Ovary (tissue), 3 donors: ENCODE results near the gene CDC42BPA.

Experiments
- CTCF ChIP-seq, 3 donors: fragments of 450-650 bp in 2 of 3; fragments of 200-600 bp in 1 of 3; IDR thresholded peaks; one replicate each; pipeline versions ENCODE4 v1.5.1 to v1.8.0; 2016 to 2022; ENCODE audit warnings: antibody characterized with exemption in 3 of 3, mild to moderate bottlenecking in 1 of 3
- EP300 ChIP-seq: sonication (generic); formaldehyde crosslinking; IDR thresholded peaks from one replicate; pipeline ENCODE4 v1.6.1; 2017; ENCODE audit warnings: antibody characterized with exemption
- POLR2A ChIP-seq: fragments of 450-650 bp; IDR thresholded peaks from one replicate; pipeline ENCODE4 v1.6.1; 2017; ENCODE audit warnings: antibody characterized with exemption, mild to moderate bottlenecking, moderate library complexity
- donor health status: DM: no; HTN: no; CAD: no.

GRCh38 chr1:227353186-227353585, 34.9 kb upstream of the CDC42BPA start:
- no peak for TF ChIP-seq POLR2A
- no peak for TF ChIP-seq CTCF (IDR thresholded peaks at IDR 0.05)
- no peak for TF ChIP-seq EP300
